ENCODE results near the gene WNT11. TPM values are rescaled to one million over a fixed set of nuclear protein-coding genes. Genes with fewer than 3 reads are reported as not detected.

WNT11 gene
- polyA plus RNA-seq, 1 of the 3 experiments (the other 2 are of a cell fraction), result 0.43 TPM

DNA sequence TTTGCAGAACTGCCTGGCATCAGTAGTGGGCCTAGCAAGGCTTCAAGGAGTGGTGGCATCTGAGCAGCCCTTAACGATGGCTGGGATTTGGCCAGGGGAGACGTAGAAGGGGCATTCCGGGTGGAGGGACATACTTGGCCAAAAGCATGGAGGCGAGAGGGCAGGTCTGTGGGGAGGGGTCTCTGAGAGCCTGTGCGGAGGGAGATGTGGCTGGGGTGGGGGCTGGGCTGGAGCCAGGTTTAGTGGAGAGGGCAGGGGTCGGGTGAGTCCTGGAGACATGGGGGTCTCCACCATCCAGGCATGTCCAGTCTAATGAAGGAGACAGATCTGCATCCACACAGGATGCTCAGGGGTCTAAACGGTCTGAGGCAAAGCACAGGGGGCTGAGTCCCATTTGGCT lies 34.4 kb upstream of the WNT11 start:
- Histone ChIP-seq H4K20me1 (ENCODE audit: insufficient read depth) (no peaks in the 10 kb centered on the region), H3K36me3 (replicated peaks in 1 of 2; ENCODE audit: control insufficient read depth in 1 of 2, insufficient read depth in 2 of 2, low read length in 1 of 2) (no peaks in the 10 kb centered on the region), H3K4me2 (no peak overlapping the region), H3K9ac (no peak overlapping the region), H3K4me1 (ENCODE audit: control insufficient read depth in 1 of 2, insufficient read depth in 2 of 2, low read depth in 1 of 2, low read length in 1 of 2) (peaks cover 0 to 14% of the 10 kb centered on the region in 2 experiments; a peak in 2 of 4 replicates), H3K27ac (ENCODE audit: low read depth in 2 of 2, low read length in 1 of 2) (no peak overlapping the region), H3K4me3 (ENCODE audit: low read depth in 2 of 2, low read length in 1 of 2) (no peak overlapping the region), H2AFZ (ENCODE audit: low read depth) (no peak overlapping the region), H3K27me3 (ENCODE audit: insufficient read depth) (no peaks in the 10 kb centered on the region), H3K9me2 (no peaks in the 10 kb centered on the region), H3F3A (replicated peaks; ENCODE audit: insufficient read depth) (peaks cover under 1% of the 10 kb centered on the region), H3K9me3 (no peaks in the 10 kb centered on the region), H3K79me2 (ENCODE audit: insufficient read depth) (no peaks in the 10 kb centered on the region)
- TF ChIP-seq EP300 (IDR thresholded peaks at IDR 0.05; ENCODE audit: borderline replicate concordance in 1 of 2, low read depth in 1 of 2, low read length in 1 of 2) (no peak), YY1 (IDR thresholded peaks at IDR 0.05; ENCODE audit: low read depth) (no peak), SIN3A (IDR thresholded peaks at IDR 0.05; ENCODE audit: borderline replicate concordance, low read depth, low read length) (no peak), TEAD4 (IDR thresholded peaks at IDR 0.05; ENCODE audit: borderline replicate concordance, insufficient read depth) (no peak), REST (IDR thresholded peaks at IDR 0.05; ENCODE audit: low read depth, low read length) (no peak), RAD21 (IDR thresholded peaks at IDR 0.05; ENCODE audit: low read length) (no peak), USF1 (IDR thresholded peaks at IDR 0.05; ENCODE audit: borderline replicate concordance, low read depth) (no peak), FOXJ3 (CRISPR knock-in tag; IDR thresholded peaks at IDR 0.05) (no peak), FOSL2 (IDR thresholded peaks at IDR 0.05; ENCODE audit: borderline replicate concordance, low read depth) (no peak), FOXM1 (IDR thresholded peaks at IDR 0.05; ENCODE audit: low read depth) (no peak), MXI1 (IDR thresholded peaks at IDR 0.05; ENCODE audit: low read depth, low read length) (no peak), POLR2AphosphoS5 (IDR thresholded peaks at IDR 0.05; ENCODE audit: low read depth, low read length) (no peak)
- WGBS (ENCODE audit: low lambda C conversion rate), result 78% methylated on average over 6 of the region's 7 CpGs
- DNase-seq, result no peak
- POLR2A ChIA-PET, result no interaction called here
- CTCF ChIA-PET, result interaction anchor here (1.1 to 1.2 kb wide), 2 partner anchors 343 to 438 kb away, joined by 3 read pairs; no protein-coding TSS in a partner anchor

GRCh38 chr11:76240161-76240540 lies 33.8 kb upstream of the WNT11 start:
- TF ChIP-seq SIN3A (IDR thresholded peaks at IDR 0.05; ENCODE audit: borderline replicate concordance, low read depth, low read length), result no peak
- TF ChIP-seq GATA2 (CRISPR knock-in tag; IDR thresholded peaks at IDR 0.05), result no peak
- no peak for TF ChIP-seq EZH2phosphoT487 (IDR thresholded peaks at IDR 0.05; ENCODE audit: borderline replicate concordance, low read depth)
- TF ChIP-seq, protein P1, sequence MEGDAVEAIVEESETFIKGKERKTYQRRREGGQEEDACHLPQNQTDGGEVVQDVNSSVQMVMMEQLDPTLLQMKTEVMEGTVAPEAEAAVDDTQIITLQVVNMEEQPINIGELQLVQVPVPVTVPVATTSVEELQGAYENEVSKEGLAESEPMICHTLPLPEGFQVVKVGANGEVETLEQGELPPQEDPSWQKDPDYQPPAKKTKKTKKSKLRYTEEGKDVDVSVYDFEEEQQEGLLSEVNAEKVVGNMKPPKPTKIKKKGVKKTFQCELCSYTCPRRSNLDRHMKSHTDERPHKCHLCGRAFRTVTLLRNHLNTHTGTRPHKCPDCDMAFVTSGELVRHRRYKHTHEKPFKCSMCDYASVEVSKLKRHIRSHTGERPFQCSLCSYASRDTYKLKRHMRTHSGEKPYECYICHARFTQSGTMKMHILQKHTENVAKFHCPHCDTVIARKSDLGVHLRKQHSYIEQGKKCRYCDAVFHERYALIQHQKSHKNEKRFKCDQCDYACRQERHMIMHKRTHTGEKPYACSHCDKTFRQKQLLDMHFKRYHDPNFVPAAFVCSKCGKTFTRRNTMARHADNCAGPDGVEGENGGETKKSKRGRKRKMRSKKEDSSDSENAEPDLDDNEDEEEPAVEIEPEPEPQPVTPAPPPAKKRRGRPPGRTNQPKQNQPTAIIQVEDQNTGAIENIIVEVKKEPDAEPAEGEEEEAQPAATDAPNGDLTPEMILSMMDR (IDR thresholded peaks at IDR 0.05), result no peak
- TF ChIP-seq MEF2A (IDR thresholded peaks at IDR 0.05; ENCODE audit: borderline replicate concordance, low read depth), result no peak
- no peak for TF ChIP-seq EP300 (IDR thresholded peaks at IDR 0.05; ENCODE audit: borderline replicate concordance in 1 of 2, low read depth in 1 of 2, low read length in 1 of 2)
- no peak for TF ChIP-seq POLR2AphosphoS5 (IDR thresholded peaks at IDR 0.05; ENCODE audit: low read depth, low read length)
- no peaks in the 10 kb centered on the region for H3K9me3 ChIP-seq
- peaks cover 3% of the 10 kb centered on the region for H3F3A ChIP-seq (replicated peaks; ENCODE audit: insufficient read depth)
- H3K9ac ChIP-seq, result no peak overlapping the region
- no peak overlapping the region for H3K4me3 ChIP-seq (ENCODE audit: low read depth in 2 of 2, low read length in 1 of 2)
- H3K4me2 ChIP-seq, result no peak overlapping the region
- no peaks in the 10 kb centered on the region for H3K9me2 ChIP-seq
- DNase-seq, result no peak
- no peak overlapping the region for H2AFZ ChIP-seq (ENCODE audit: low read depth)
- H3K27me3 ChIP-seq (ENCODE audit: insufficient read depth), result no peaks in the 10 kb centered on the region
- peaks cover 0 to 14% of the 10 kb centered on the region in 2 experiments; a peak in 2 of 4 replicates for H3K4me1 ChIP-seq (ENCODE audit: control insufficient read depth in 1 of 2, insufficient read depth in 2 of 2, low read depth in 1 of 2, low read length in 1 of 2)
- ChIA-PET POLR2A (no interaction called here), CTCF (interaction anchor here (1.1 to 1.4 kb wide), 3 partner anchors 32 to 437 kb away, joined by 3 to 6 read pairs (median 3); no protein-coding TSS in a partner anchor)
- H3K27ac ChIP-seq (ENCODE audit: low read depth in 2 of 2, low read length in 1 of 2), result no peak overlapping the region
- H3K79me2 ChIP-seq (ENCODE audit: insufficient read depth), result no peaks in the 10 kb centered on the region
- no peaks in the 10 kb centered on the region; the same call in 1 of the 2 replicates for H4K20me1 ChIP-seq (ENCODE audit: insufficient read depth)
- 89% methylated on average over 7 of the region's 7 CpGs for WGBS (ENCODE audit: low lambda C conversion rate)
- H3K36me3 ChIP-seq (replicated peaks in 1 of 2; ENCODE audit: control insufficient read depth in 1 of 2, insufficient read depth in 2 of 2, low read length in 1 of 2), result no peaks in the 10 kb centered on the region
